NOMO-1 treated with DMSO at 0.1 percent for 48 hours (cell line): ENCODE results near the gene PRKCB.
A peak's percentile ranks its signal among the peaks of the same experiment; 100 is the strongest.

Source experiments
- DNase-seq: peaks from one replicate; lab custom pipeline; 2025; ENCODE audit not compliant: unreplicated experiment; lab: John Stamatoyannopoulos, UW

Gene PRKCB

DNA sequence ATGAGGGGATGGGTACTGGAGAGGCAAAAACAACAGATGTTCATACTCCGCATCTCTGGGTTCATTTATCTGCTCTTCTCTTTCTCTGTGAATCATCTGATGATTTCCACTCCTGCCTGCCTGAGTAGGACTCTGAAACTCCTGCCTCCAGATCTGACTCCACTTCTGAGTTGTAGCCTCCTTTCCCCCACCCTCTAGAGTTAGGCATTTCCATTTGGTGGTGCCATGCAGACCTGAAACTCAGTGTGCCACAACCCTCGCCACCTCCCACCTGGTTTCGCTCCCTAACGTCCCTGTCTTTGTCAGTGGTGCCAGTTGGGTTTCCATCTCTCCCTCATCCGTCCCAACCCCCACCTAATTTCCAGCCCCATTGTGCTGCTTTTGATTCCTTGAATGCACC, 126.2 kb downstream of the PRKCB start:
- no peak for DNase-seq

DNA sequence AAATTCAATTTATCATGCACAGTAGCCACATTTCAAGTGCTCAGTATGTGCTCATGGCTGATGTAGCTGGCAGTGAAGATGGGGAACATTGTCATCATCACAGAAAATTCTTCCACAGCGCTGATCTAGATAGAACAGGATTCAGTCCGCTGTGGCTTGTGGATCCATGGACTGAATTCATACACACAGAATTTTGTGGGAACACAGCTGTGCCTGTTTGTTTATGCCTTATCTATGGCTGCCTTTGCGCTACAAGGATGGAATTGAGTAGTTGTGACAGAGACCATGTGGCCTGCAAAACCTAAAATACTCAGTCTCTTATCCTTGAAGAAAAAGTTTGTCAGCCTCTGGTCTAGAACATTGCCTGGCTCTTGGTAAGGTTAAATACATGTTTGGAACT, 128.4 kb downstream of the PRKCB start:
- DNase-seq, result no peak

DNA sequence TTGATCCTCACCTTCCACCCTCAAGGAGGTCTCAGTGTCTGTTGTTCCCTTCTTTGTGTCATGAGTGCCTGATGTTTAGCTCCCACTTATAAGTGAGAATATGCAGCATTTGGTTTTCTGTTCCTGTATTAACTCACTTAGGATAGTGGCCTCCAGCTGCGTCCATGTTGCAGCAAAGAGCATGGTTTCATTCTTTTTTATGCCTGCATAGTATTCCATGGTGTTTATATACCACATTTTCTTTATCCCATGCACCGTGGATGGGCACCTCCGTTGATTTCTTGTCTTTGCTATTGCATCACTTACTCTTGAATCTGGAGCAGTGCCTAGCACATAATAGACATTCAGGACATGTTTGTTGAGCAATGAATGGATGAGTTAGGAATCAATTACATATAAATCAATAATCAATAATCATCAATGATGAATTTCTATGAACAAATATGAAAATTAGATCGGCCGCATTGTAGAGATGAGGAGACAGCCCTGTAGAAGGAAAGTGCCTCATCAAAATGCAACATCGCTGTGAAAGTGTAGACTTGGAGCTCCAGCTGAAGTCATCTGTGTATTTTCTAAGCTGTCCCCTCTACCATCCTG, 129.5 kb downstream of the PRKCB start:
- no peak for DNase-seq

DNA sequence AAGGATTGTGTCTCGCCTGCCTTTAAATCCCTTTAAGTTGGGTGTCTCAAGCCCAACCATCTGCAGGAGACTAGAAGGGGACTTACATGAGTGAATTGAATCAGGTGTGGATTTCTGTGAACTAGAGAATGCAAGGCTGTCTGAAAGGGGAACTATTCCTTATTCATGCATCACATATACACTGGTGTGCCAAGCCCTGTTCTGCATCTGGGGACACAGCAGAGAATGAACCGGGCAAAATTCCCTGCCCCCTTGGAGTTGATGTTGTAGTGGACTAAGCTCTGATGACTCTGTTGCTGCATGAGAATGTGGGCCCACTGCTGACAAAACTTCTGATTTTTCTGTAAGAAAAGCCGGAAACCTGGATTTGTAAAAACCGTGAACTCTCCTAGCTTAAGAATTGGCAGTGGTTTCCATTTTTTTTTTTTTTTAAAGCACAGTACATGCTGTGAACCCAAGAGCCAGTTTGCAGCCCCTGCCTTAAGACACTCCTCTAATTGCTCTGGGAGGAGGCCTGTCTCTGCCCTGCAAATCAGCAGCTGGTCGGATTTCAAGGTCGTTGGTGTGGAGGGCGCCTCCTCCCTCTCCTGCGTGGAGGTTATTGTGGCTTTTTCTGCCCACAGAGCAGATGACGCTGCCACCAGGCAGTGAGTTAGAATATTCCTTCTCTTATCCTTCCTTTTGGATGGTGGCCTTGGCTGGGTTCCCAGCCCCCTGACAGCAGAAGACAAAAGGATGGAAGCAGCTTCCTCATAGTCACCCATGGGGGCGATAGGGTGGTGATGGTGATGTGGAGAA, 131.0 kb downstream of the PRKCB start:
- peak; percentile 19 for DNase-seq

DNA sequence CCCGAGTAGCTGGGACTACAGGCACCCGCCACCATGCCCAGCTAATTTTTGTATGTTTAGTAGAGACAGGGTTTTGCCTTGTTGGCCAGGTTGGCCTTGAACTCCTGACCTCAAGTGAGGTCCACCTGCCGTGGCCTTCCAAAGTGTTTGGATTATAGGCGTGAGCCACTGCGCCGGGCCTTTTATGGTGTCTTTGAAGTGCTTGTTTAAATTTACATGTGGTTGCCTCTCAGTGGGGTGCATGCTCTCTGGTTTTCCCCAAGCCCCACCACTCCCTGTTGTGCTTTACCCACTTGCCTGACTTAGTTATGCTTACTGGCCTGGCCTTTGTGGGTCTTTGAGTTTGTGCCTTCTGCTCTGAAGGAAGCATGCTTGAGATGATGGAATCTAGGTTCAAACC, 132.0 kb downstream of the PRKCB start:
- DNase-seq, result no peak

DNA sequence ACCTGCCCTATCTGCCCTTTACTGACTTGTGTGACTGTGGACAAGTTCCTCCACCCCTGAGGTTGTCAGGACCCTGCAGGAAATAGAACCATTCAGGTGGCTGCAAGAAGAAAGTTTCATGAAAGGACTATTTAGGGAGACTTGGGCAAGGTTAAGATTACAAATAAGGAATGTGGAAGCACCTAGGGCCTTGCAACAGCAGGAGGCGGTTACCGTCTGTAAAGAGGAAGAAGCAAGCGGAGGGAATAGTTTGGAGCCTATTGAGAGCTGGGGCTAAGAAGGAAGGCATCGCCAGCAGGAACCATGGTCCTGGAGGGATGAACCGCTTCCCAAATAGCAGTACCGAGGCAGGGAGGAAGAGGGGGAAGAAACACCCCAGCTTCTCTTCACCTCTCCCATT, 132.4 kb downstream of the PRKCB start:
- peak; percentile 23 for DNase-seq

DNA sequence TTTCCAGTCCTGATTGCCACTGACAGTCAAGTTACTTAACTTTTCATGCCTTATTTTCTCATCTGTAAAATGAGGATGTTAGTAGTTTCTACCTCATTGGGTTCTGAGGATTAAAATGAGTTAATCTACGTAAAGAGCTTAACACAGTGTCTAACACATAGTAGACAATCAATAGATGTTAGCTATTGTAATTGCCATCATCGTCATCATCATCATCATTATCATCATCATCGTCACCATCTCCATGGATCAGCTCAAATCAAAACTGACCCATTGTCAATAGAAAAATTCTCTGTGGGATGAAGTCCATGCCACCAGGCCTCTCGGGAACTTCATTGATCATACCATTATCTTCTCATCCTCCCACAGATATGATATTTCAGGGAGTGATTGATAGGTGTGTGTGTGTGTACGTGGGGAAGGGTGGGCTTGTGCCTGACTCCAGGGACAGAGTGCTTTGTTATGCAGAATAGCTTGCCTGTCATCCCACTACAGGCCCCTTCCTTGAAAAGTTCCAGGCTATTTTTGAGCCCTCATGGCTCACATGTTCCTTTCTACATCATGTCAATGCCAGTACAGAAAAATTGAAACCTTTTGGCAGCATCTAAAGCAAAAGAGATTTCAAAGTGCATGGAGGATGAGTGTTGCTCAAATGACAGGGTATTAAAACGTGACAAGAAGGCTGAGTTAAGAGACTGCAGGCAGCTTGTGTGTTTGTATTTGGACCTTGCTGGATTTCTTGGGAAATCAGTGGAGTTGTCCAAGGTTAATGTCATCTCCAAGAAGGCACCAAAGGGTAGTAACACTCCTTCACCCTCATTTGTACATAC, 133.9 kb downstream of the PRKCB start:
- no peak for DNase-seq

DNA sequence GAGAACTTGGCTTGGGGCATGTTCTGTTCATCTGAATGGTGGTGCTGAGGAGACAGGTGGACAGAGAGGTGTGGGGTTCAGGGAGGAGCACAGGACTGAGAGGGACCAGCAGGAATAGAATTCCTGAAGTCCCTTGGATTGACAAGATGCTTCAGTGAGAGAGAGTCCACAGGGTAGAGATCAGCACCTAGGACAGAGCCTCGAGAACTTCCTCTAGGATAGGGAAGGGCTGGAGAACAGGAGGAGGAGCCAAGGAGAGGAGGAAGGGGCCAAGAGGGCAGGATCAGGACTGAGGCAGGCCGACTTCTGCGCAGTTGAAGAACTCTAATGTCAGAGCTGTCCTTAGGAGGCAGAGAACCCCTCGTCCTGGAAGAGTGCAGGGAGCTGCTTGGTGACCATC, 138.4 kb downstream of the PRKCB start:
- DNase-seq, result no peak

DNA sequence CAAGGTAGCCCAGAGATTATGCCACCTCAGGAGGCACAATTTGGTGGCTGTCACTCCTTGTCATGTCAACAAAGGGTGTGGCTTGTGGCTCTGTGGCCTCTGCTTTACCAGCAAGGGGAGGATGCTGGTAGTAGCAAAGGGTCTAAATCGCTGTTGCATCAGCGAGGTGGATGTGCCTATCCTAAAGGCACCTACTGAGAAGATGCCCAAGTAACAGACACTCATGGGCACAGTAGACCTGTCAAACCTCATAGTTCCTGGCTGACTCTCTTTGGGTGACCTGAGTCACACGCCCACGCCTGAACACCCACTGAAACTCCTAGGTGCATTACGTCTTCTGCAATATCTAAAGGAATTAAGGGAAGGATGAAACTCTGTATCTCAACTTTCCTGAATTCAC, 139.5 kb downstream of the PRKCB start:
- no peak for DNase-seq

DNA sequence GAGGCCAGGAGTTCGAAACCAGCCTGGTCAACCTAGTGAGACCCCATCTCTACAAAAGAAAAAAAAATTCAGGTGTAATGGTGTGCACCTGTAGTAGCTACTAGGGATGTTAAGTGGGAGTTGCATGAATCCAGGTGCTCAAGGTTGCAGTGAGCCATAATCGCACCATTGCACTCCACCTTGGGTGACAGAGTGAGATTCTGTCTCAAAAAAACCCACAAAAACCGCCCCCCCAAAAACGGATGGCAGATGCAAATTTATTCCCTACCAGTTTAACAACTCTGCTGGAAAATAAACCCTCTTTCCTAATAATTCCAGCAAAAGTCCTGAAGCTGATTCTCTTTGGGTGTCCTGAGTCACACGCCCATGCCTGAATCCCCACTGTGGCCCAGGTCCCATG, 140.3 kb downstream of the PRKCB start:
- no peak for DNase-seq

DNA sequence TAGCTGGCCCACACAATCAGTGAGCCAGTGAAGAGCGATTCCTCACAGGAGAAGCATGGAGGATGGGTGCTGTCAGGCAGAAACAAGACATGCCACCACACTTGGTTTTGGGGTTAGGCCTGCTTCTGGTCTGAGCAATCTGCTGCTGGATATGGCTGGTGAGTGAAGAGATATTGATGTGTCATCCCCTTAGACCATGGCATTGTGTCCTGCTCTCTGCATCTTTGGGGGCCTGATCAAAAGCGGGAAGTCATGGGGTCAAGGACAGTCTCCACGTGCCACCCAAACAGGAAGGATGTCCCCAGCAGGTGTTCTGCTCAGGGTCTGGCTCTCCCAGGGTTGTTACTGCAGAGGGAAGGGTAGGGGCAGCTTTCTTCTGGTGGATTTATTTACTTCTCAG, 140.7 kb downstream of the PRKCB start:
- DNase-seq, result no peak

DNA sequence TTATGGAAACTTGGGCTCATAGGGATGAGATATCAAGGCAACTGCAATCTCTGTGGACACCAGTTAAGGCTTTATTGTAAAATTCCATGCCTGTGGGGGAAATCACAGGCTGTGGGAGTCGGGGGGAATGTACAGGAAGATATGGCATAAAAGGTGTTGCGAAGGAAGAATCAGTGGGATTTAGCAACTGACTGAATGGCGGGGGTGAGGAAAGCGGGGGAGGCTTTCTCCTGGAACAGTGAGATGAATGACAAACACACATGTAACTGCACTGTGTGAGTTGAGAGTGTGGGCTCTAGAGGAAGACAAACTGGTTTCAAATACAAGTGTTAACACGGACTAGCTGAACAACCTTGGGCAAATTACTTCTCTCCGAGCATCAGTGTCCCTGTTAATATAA, 143.7 kb downstream of the PRKCB start:
- DNase-seq, result no peak

DNA sequence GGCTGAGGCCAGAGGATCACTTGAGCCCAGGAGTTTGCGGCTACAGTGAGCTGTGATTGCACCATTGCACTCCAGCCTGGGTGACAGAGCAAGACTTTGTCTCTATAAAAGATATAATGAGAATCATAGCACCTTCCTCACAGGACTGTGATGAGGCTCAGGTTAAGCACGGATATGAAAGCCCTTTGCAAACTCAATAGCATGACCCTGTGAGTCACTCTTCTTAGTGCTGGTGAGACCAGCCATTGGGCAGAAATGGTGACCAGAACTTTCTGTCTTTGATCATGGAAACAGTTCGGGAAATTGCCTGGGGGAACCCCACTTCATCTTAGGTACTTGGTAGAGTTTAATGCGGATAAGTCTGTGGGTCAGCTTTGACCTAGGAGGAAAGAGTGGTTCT, 144.2 kb downstream of the PRKCB start:
- DNase-seq, result no peak

DNA sequence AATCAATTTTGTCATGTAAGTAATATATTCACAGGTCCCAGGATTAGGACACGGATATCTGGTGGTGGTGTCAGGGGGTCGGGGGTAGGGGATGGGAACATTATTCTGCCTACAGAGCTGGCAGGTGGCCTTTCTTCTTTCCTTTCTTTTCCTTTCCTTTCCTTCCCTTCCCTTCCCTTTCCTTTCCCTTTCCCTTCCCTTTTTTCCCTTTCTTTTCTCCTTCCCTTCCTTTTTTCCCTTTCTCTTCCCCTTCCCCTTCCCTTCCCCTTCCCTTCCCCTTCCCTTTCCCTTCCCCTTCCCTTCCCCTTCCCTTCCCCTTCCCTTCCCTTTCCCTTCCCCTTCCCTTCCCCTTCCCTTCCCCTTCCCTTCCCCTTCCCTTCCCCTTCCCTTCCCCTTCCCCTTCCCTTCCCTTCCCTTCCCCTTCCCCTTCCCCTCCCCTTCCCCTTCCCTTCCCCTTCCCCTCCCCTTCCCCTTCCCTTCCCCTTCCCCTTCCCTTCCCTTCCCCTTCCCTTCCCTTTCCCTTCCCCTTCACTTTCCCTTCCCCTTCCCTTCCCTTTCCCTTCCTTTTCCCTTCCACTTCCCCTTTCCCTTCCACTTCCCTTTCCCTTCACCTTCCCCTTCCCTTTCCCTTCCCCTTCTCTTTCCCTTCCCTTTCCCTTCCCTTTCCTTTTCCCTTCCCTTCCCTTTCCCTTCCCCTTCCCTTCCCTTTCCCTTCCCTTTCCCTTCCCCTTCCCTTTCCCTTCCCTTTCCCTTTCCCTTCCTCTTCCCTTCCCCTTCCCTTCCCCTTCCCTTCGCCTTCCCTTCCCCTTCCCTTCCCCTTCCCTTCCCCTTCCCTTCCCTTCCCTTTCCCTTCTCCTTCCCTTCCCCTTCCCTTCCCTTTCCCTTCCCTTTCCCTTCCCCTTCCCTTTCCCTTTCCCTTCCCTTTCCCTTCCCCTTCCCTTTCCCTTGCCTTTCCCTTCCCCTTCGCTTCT, 145.9 kb downstream of the PRKCB start:
- no peak for DNase-seq

DNA sequence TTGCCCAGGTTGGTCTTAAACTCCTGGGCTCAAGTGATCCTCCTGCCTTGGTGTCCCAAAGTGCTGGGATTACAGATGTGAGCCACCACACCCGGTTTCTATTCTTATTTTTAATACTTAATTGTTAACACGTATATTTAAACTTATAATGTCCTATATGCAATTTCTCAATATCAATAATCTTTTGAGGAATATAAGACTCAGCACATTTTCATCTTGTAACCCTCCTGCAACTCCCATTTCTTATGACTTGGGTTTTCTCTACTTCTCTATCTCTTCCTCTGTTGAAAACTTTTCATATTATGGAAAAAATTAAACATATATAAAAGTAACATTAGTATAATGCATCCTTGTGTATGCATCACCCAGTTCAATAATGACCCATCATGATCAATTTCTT, 150.7 kb downstream of the PRKCB start:
- no peak for DNase-seq

DNA sequence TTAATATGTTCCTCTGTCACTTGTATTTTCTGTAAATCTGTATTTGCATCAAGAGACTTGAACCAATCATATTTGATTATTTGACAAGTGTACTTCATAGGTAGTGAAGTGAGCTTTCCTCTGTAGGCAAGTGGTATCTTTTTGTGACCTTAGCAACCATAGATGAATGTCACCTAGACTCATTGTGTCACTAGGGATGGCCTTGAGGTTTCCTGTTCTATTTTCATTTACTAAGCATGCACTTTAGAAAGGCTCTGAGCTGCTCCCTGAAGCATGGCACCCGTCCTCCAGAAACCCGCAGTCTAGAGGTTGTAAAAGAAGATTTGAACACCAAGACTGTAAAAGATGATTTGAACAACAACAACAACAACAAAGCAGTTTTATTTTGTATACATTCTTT, 151.7 kb downstream of the PRKCB start:
- DNase-seq, result no peak

DNA sequence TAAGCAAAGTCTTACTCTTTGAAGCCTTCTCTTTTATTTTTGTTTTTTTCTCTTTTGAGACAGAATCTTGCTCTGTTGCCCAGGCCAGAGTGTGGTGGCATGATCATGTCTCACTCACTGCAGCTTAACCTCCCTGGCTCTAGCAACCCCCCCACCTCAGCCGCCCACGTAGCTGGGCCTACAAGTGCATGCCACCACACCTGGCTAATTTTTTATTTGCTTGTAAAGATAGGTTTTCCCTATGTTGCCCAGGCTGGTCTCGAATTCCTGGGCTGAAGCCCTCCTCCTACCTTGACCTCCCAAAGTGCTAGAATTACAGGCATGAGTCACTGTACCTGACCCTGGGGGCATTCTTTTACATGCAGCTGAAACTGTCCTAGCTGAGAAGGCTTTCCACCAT, 154.7 kb downstream of the PRKCB start:
- no peak for DNase-seq

DNA sequence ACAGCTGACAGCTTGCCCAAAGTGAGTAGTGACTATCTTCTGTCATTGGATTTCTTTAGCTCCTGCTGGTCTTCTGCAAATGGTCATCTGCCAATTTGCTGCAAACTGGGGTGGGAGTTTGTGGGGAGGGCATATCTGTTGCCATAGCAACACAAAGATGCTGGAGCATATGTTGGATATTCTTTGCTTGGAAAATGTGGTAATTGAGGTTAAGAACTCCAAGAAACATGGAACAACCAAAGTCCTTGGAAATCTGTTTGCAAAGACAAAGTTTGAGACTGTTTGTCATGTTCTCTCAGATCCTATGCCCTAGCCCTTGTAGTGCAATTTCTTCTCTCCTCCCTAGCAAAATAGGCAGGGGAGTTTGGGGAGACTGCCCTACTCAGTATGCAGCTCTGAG, 155.3 kb downstream of the PRKCB start:
- DNase-seq, result no peak

DNA sequence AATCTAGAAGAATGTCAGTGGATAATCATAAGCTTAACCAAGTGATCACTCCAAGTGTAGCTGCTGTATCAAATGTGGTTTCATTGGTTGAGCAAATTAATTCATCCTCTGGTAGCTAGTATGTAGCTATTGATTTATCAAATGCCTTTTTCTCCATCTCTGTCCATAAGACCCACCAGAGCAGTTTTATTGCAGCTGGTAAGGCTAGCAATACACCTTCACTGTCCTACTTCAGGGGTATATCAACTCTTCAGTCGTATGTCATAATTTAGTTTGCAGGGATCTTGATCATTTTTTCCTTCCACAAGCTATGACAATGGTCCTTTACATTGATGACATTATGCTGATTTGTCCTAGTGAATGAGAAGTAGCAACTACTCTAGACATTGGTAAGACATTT, 158.8 kb downstream of the PRKCB start:
- no peak for DNase-seq

DNA sequence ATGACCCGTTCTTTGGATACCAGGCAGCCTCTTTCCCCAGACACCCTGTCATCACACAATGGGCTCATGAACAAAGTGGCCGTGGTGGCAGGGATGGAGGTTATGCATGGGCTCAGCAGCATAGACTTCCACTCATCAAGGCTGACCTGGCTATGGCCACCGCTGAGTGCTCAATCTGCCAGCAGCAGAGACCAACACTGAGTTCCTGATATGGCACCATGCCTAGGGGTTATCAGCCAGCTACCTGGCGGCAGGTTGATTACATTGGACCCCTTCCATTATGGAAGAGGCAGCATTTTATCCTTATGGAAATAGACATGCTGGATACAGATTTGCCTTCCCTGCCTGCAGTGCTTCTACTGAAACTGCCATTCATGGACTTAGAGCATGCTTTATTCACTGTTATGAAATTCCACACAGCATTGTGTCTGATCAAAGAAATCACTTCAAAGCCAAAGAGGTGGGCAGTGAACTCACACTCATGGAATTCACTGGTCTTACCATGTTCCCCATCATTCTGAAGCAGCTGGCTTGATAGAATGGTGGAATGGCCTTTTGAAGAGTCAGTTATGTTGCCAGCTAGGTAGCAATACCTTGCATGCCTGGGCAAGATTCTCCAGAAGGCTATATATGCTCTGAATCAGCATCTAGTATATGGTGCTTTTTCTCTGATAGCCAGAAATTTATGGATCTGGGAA, 160.6 kb downstream of the PRKCB start:
- DNase-seq, result no peak
